Muscle layer of colon (tissue), 2 donors: Measurements from ENCODE around the gene DYSF.

Experiments
- H3K27ac ChIP-seq: one replicate; pipeline ENCODE4 v1.7.0; 2013; ENCODE audit warnings: low read depth, mild to moderate bottlenecking, low read length, moderate library complexity
- H3K27me3 ChIP-seq, 2 donors: one replicate each; pipeline ENCODE4 v1.7.0; 2013; ENCODE audit warnings: low read length in 2 of 2, mild to moderate bottlenecking in 2 of 2; ENCODE audit not compliant: insufficient read depth in 2 of 2, control insufficient read depth in 1 of 2
- H3K36me3 ChIP-seq: one replicate; pipeline ENCODE4 v1.7.0; 2013; ENCODE audit warnings: mild to moderate bottlenecking, low read length; ENCODE audit not compliant: insufficient read depth
- H3K4me1 ChIP-seq: one replicate; pipeline ENCODE4 v1.7.0; 2013; ENCODE audit warnings: mild to moderate bottlenecking, low read length; ENCODE audit not compliant: insufficient read depth
- H3K4me3 ChIP-seq, 2 donors: one replicate each; pipeline ENCODE4 v1.7.0; 2013; ENCODE audit warnings: low read length in 2 of 2, low read depth in 1 of 2, mild to moderate bottlenecking in 1 of 2, moderate library complexity in 1 of 2
- H3K9ac ChIP-seq: one replicate; pipeline ENCODE4 v1.7.0; 2013; ENCODE audit warnings: low read length
- H3K9me3 ChIP-seq: one replicate; pipeline ENCODE4 v1.7.0; 2013; ENCODE audit warnings: mild to moderate bottlenecking, low read length
- donor health status: abdominal sarcoma.
- donor health status: Adenocarcinoma of cecum.

The DYSF gene

DNA sequence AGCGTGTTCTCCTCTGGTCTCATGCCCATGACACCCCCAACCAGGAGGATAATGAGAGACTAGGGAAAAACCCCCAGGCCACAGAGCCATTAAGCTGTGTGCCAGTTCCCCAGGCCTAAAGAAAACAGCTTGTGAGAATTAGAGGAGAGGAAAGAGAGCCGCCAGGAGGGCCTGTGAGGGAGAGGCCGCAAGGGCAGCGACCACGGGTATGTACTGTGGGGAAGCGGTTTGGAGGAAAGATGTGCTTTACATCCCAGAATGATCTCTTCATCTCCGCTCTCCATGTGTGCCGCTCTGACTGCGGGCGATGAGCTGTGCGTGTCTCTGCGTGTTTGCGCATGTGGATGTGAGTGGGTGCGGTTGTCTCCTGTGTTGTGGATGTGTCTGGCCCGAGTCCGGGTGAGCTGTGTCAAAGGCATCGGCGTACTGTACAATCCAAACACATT, 82.9 kb downstream of the DYSF start:
- no peak overlapping the region for H3K27ac ChIP-seq
- no peaks in the 10 kb centered on the region for H3K4me1 ChIP-seq
- H3K9ac ChIP-seq: no peak overlapping the region
- peaks cover 16% of the 10 kb centered on the region for H3K36me3 ChIP-seq
- H3K9me3 ChIP-seq: no peaks in the 10 kb centered on the region
- H3K4me3 ChIP-seq: no peak overlapping the region
- no peaks in the 10 kb centered on the region for H3K27me3 ChIP-seq

DNA sequence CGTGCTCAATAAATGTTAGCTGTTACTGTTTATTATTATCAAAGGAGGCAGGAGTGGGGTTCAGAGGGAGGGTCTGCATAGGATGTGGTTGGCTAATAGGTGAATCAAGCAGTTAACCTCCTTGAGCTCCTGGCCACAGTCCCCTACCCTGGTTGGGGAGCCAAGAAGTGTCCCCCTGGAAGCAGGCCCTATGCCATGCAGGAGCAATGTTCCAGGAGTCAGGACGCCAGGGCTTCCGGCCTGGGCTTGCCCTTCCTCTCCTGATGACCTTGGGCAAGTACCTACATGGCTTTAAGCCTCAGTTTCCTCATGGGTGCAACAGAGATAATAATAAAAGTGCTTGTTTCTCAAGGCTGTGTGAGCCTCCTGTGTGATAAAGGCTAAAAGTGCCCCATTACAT, 84.9 kb downstream of the DYSF start:
- no peak overlapping the region for H3K27ac ChIP-seq
- no peak overlapping the region for H3K9ac ChIP-seq
- no peaks in the 10 kb centered on the region for H3K4me1 ChIP-seq
- H3K27me3 ChIP-seq: no peaks in the 10 kb centered on the region
- H3K4me3 ChIP-seq: no peak overlapping the region
- H3K36me3 ChIP-seq: peaks cover 16% of the 10 kb centered on the region
- H3K9me3 ChIP-seq: no peaks in the 10 kb centered on the region

DNA sequence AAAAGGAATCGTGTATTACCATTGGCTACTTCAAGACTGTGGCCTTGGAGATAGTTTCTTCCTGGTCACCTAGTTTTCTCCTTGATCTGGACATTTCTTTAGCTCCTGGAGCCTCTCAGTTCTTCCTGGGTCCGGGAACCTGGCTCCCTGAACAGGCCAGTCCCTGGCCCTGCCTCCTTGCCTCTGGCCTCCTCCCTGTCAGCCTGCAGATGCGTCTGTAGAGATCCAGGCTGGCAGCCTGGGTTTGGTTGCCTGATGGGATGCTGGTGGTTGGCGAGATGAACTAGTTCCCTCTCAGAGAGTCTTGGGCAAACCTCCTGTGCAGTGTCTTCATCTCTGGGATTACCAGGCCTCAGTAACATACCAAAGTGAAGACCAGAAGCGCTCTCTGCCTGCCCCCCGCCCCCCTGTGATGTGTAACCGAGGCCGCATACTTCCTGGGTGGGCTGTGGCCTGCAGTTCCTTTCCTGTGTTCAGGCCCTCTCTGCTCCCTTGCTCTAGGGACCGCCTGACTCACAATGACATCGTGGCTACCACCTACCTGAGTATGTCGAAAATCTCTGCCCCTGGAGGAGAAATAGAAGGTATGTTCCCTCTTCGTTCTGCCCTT, 85.4 kb downstream of the DYSF start:
- no peak overlapping the region for H3K4me3 ChIP-seq
- no peaks in the 10 kb centered on the region for H3K9me3 ChIP-seq
- H3K27ac ChIP-seq: no peak overlapping the region
- peaks cover 16% of the 10 kb centered on the region for H3K36me3 ChIP-seq
- no peaks in the 10 kb centered on the region for H3K27me3 ChIP-seq
- no peaks in the 10 kb centered on the region for H3K4me1 ChIP-seq
- no peak overlapping the region for H3K9ac ChIP-seq

DNA sequence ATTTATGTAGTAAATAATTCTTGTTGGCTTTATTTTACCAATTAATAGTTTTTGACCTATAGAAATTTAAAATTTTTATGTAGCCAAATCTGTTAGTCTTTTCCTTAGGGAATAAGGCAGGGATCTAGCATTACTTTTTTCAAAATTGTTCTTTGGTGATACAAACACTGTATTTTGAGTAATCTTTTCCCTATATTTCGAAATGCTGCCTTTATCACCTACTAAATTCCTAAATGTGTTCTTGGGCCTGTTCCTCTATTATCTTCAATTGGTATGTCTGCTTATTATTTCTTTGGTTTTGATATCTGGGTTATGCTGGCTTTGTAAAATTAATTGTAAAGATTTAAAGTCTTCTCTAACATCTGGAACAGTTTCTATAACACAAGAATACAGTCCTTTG, 87.5 kb downstream of the DYSF start:
- Histone ChIP-seq H3K36me3 (peaks cover 4% of the 10 kb centered on the region), H3K27ac (no peak overlapping the region), H3K9me3 (no peaks in the 10 kb centered on the region), H3K4me3 (no peak overlapping the region), H3K27me3 (no peaks in the 10 kb centered on the region), H3K4me1 (no peaks in the 10 kb centered on the region), H3K9ac (no peak overlapping the region)

DNA sequence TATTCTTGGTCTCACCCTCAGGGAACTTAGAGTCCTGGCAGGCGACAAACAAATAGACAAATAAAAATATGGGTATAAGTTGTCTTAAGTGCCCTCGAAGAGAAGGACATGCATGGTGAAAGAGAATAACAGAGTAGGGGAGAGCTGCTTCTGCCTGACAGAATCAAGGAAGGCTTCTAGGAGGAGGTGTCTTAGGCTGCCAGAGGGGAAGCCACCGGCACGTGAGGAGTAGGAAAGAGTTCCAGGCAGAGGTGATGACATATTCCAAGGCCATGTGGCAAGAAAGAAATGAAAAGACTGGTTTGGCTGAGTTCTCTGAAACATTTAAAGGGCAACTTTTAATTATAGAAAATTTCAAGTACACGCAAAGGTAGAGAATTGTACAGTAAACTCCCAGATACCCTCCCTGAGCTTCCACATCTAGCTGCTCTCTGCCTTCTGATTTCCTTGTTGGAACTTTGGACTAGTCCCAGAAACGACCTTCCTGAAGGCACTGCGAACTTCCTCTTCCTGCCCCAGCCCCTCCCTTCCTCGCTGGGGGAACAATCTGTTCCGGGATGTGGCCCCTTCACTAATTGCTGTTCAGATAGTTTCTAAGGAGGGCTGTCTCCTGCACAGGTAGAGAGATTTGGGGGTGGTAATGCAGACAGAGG, 91.7 kb downstream of the DYSF start:
- no peak overlapping the region for H3K27ac ChIP-seq
- no peak overlapping the region for H3K4me3 ChIP-seq
- no peaks in the 10 kb centered on the region for H3K9me3 ChIP-seq
- H3K27me3 ChIP-seq: no peaks in the 10 kb centered on the region
- no peaks in the 10 kb centered on the region for H3K4me1 ChIP-seq
- no peaks in the 10 kb centered on the region for H3K36me3 ChIP-seq
- no peak overlapping the region for H3K9ac ChIP-seq

DNA sequence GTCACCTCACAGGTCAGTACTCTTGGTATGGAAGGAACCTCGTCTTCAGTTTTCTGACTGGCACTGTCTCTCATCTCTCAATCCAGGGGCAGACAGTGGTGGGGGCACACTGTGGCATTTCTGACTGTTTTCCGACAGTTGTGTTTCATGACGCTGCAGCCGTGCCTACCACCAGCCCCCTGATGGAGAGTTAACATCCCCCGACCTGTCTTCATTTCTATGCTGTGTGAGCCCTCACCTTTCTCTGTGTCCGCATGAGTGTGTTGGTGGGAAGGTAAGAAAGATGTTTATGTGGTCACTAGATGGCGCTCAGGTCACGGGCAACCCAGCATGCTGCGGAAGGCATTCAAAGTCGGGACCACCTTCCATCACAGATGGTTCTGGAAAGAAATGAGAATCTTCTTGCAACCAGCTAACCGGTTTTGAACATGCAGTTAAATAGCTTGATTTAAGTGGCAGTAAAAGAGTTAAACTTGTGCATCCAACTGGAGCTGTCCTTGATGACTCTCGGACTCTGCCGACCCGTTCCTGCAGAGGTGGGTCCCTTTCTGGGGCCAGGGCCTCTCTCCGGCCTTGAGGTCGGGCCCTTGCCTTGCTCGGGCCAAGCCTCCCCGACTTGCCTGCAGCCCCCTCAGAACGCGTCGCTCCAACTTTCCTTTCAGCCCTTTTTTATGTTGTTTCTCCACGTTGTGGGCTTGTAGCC, 92.4 kb downstream of the DYSF start:
- Histone ChIP-seq H3K4me3 (no peak overlapping the region), H3K9ac (no peak overlapping the region), H3K27me3 (no peaks in the 10 kb centered on the region), H3K27ac (no peak overlapping the region), H3K4me1 (no peaks in the 10 kb centered on the region), H3K36me3 (no peaks in the 10 kb centered on the region), H3K9me3 (no peaks in the 10 kb centered on the region)

DNA sequence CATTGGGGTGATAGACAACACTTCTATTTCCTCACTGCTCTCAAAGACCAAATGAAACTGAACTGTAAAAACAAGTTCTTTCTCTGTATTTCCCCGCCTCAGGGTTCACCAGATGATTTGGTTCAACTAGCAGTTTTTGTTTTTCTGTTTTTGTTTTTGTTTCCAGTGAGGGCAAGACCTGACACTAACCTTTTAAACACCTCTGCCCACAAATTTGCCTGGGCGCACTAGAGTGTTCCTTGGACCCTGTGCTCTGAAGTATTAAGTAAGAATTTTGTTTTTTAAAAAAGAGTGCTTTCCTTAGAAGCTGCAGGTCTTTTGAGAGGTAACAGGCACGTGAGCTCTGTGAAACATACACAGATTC, 92.9 kb downstream of the DYSF start:
- no peaks in the 10 kb centered on the region for H3K36me3 ChIP-seq
- H3K9ac ChIP-seq: no peak overlapping the region
- no peaks in the 10 kb centered on the region for H3K4me1 ChIP-seq
- H3K4me3 ChIP-seq: no peak overlapping the region
- no peak overlapping the region for H3K27ac ChIP-seq
- no peaks in the 10 kb centered on the region for H3K27me3 ChIP-seq
- no peaks in the 10 kb centered on the region for H3K9me3 ChIP-seq

DNA sequence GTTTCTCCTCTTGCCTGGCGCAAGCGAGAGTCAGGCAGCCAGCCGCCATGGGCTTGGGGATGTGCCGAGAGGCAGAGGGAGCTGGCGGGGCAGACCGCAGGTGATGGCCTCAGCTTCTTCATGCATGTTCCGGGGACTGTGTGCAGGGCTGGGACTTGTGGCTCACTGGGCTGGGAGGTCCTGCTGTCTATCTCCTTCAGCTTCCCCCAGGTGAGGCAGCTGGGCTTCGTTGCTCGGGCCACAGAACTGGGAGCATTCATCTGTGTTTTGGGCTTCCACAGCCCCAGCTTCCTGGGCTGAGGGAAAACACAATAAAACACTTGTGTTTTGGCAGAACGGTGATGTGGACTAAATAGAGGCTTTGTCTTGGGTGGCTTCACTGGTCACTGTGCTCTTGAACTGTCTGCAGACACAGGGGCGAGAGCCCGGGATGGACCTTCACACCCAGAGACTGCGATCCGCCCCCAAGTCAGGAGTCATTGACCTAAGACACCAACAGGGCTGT, 93.5 kb downstream of the DYSF start:
- no peak overlapping the region for H3K9ac ChIP-seq
- no peak overlapping the region for H3K4me3 ChIP-seq
- H3K27me3 ChIP-seq: no peaks in the 10 kb centered on the region
- no peaks in the 10 kb centered on the region for H3K9me3 ChIP-seq
- no peaks in the 10 kb centered on the region for H3K36me3 ChIP-seq
- no peak overlapping the region for H3K27ac ChIP-seq
- no peaks in the 10 kb centered on the region for H3K4me1 ChIP-seq

DNA sequence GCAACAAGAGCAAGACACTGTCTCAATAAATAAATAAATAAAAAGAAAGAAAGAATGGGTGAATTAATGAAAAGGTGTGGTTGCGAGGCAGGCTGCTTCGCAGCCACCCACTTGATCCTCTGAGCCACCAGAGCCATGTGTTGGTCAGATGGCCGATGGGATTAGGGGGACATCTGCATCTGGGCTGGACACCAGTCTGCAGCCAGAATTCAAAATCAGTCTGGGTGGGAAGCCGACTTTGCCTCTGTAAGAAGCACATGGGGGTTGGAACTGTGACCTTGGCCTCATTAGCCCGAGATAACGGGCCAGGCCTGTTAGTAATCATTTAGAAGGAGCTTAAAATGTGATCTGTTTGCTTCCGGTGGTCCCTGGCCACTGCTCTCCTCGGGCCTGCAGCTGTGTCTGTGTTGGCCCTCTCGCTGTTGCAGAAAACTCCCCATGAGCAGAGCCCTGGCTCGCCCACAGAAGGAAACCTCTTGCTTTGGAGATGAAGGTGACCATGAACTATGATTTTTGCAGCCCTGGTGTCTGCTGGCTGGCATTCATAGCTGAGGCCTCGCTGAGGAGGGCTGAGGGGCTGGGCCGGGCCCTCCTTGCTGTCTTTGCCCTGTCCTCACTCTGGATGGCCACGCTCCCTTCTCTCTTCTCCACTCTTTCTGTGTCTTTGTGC, 94.4 kb downstream of the DYSF start:
- H3K27ac ChIP-seq: no peak overlapping the region
- H3K4me3 ChIP-seq: no peak overlapping the region
- H3K9me3 ChIP-seq: no peaks in the 10 kb centered on the region
- H3K27me3 ChIP-seq: no peaks in the 10 kb centered on the region
- H3K4me1 ChIP-seq: no peaks in the 10 kb centered on the region
- peaks cover 6% of the 10 kb centered on the region for H3K36me3 ChIP-seq
- H3K9ac ChIP-seq: no peak overlapping the region

DNA sequence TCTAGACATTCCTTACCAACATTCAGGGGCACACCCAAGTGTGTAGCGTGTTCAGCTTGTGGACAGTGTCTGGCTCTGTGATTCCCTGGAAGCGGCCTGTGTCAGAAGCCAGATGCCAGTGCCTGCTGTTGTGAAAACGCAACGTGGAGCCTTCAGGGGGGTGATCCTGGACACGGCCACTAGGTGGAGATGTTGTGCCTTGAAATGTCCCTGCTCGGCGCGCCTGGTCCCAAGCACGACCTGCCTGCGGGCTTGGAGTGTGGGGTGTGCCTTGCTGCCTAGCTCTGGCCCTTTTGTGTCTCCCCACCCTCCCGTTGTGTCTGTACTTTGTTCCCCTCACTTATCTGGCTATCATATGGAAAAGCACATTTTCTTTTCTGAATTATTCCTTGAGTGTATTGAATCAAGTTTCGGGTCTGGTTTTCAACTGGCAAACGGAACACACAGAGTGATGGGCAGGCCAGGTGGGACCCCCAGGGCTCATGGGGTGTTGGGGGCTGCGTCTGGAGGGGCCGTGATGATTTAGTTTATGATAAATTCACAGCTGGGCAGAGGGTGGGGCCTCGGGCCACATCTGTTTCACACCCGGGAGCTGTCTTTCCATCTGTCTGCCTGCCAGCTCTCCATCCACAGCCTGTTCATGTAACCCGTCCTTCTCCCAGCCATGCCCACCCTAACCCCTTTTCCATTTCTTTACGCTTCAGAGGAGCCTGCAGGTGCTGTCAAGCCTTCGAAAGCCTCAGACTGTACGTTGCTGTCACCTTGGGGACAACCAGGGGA, 95.5 kb downstream of the DYSF start:
- Histone ChIP-seq H3K9me3 (no peaks in the 10 kb centered on the region), H3K27me3 (no peaks in the 10 kb centered on the region), H3K4me3 (no peak overlapping the region), H3K27ac (no peak overlapping the region), H3K4me1 (no peaks in the 10 kb centered on the region), H3K36me3 (peaks cover 10% of the 10 kb centered on the region), H3K9ac (no peak overlapping the region)
